H1 (cell line): ENCODE data around the gene MBOAT1. TPM values are rescaled to one million over a fixed set of nuclear protein-coding genes. Genes with fewer than 3 reads are reported as not detected.

ENCODE experiments used
- CTCF ChIA-PET: fragments of 300-600 bp; sonication (Branson Sonifier 250); formaldehyde crosslinking; loops from one replicate; lab custom pipeline; 2021; ENCODE audit not compliant: partially characterized antibody; lab: Charles Lee
- POLR2A ChIA-PET: fragments of 300-600 bp; sonication (Branson Sonifier 250); formaldehyde crosslinking; loops from one replicate; lab custom pipeline; 2021; ENCODE audit warnings: inconsistent platforms; ENCODE audit not compliant: partially characterized antibody; lab: Charles Lee
- DNase-seq, 2 experiments: peaks; one replicate each; pipeline versions ENCODE4 v3.0.0 to v3.0.0-alpha.2; 2010 to 2022; ENCODE audit warnings: low spot score in 2 of 2, low read depth in 1 of 2, mixed read lengths in 1 of 2
- FAIRE-seq: peaks from 2 replicates; lab custom pipeline; 2011; peaks lifted over from hg19 to GRCh38; lab: Jason Lieb, UNC
- H2AFZ ChIP-seq: 2 replicates; pipeline ENCODE4 v1.8.1; 2012; ENCODE audit warnings: low read length, inconsistent platforms
- H2AK5ac ChIP-seq: 2 replicates; pipeline ENCODE4 v1.6.1; 2013; ENCODE audit warnings: low read depth, low read length
- H2BK120ac ChIP-seq: replicated peaks from 2 replicates; pipeline ENCODE3; 2013; ENCODE audit warnings: low read depth, low read length, inconsistent platforms
- H2BK12ac ChIP-seq: 2 replicates; pipeline ENCODE4 v1.6.1; 2013; ENCODE audit warnings: low read depth, low read length
- H2BK15ac ChIP-seq: 2 replicates; pipeline ENCODE4 v1.6.1; 2013; ENCODE audit warnings: low read length
- H2BK20ac ChIP-seq: 2 replicates; pipeline ENCODE4 v1.6.1; 2013; ENCODE audit warnings: low read length
- H2BK5ac ChIP-seq: 2 replicates; pipeline ENCODE4 v1.6.1; 2013; ENCODE audit warnings: low read depth, low read length
- H3K14ac ChIP-seq: 2 replicates; pipeline ENCODE4 v1.6.1; 2013; ENCODE audit warnings: inconsistent platforms; ENCODE audit not compliant: insufficient read length
- H3K18ac ChIP-seq: 2 replicates; pipeline ENCODE4 v1.6.1; 2013; ENCODE audit warnings: low read length; ENCODE audit errors: extremely low read depth
- H3K23ac ChIP-seq: 2 replicates; pipeline ENCODE4 v1.6.1; 2013; ENCODE audit warnings: inconsistent platforms; ENCODE audit not compliant: insufficient read length
- H3K23me2 ChIP-seq: 2 replicates; pipeline ENCODE4 v1.6.1; 2013; ENCODE audit warnings: low read depth, low read length
- H3K27ac ChIP-seq: 2 replicates; pipeline ENCODE4 v1.6.1; 2011; ENCODE audit warnings: low read depth, low read length, inconsistent platforms
- H3K27me3 ChIP-seq, 4 experiments: replicated peaks in 1 of 4; 1 replicate in 1 of 4; 2 replicates in 3 of 4; pipeline versions ENCODE4 v1.6.1 to v1.8.1; 2011 to 2013; ENCODE audit warnings: low read length in 3 of 4, mild to moderate bottlenecking in 3 of 4, inconsistent platforms in 2 of 4, mixed read lengths in 2 of 4, moderate library complexity in 1 of 4; ENCODE audit not compliant: control insufficient read depth in 3 of 4, insufficient read depth in 3 of 4; ENCODE audit errors: extremely low read depth in 1 of 4
- H3K36me3 ChIP-seq, 4 experiments: 2 replicates each; pipeline versions ENCODE4 v1.6.1 to v1.8.1; 2011 to 2013; ENCODE audit warnings: mild to moderate bottlenecking in 4 of 4, low read length in 3 of 4, moderate library complexity in 2 of 4, control low read depth in 1 of 4, inconsistent platforms in 1 of 4; ENCODE audit not compliant: insufficient read depth in 4 of 4, control insufficient read depth in 2 of 4
- H3K4ac ChIP-seq: replicated peaks from 2 replicates; pipeline ENCODE3; 2013; ENCODE audit warnings: low read length, low read depth, mixed read lengths, inconsistent platforms; ENCODE audit not compliant: insufficient read length
- H3K4me1 ChIP-seq, 4 experiments: replicated peaks in 1 of 4; 1 replicate in 1 of 4; 2 replicates in 3 of 4; pipeline versions ENCODE4 v1.6.1 to v1.8.1; 2011 to 2013; ENCODE audit warnings: low read length in 3 of 4, inconsistent platforms in 2 of 4, mixed read lengths in 1 of 4; ENCODE audit not compliant: insufficient read depth in 4 of 4, control insufficient read depth in 3 of 4
- H3K4me2 ChIP-seq, 2 experiments: 2 replicates each; pipeline versions ENCODE4 v1.6.1 to v1.8.1; 2011 to 2013; ENCODE audit warnings: low read depth in 2 of 2, low read length in 2 of 2, control low read depth in 1 of 2, inconsistent platforms in 1 of 2, mild to moderate bottlenecking in 1 of 2; ENCODE audit not compliant: insufficient read depth in 1 of 2
- H3K4me3 ChIP-seq, 4 experiments: fragments of 200-600, 300-600 bp in 1 of 4; sonication (generic), shearing (Covaris generic), sonication (Bioruptor Twin) in 1 of 4; 2 replicates each; pipeline versions ENCODE4 v1.5.1 to v1.8.1; 2011 to 2016; ENCODE audit warnings: low read length in 4 of 4, low read depth in 3 of 4, control low read depth in 2 of 4, inconsistent platforms in 2 of 4, mild to moderate bottlenecking in 2 of 4, mixed read lengths in 1 of 4, moderate library complexity in 1 of 4; ENCODE audit not compliant: insufficient read depth in 2 of 4; ENCODE audit errors: extremely low read depth in 1 of 4
- H3K56ac ChIP-seq: replicated peaks from 2 replicates; pipeline ENCODE3; 2013; ENCODE audit warnings: low read depth, mild to moderate bottlenecking, mixed read lengths, low read length, inconsistent platforms; ENCODE audit not compliant: insufficient read length
- H3K79me1 ChIP-seq: 2 replicates; pipeline ENCODE4 v1.6.1; 2013; ENCODE audit warnings: low read depth, low read length, control low read depth
- H3K79me2 ChIP-seq, 2 experiments: 2 replicates each; pipeline versions ENCODE4 v1.6.1 to v1.8.1; 2012 to 2013; ENCODE audit warnings: low read length in 2 of 2, mild to moderate bottlenecking in 2 of 2, inconsistent platforms in 1 of 2; ENCODE audit not compliant: insufficient read depth in 2 of 2, control insufficient read depth in 1 of 2
- H3K9ac ChIP-seq, 4 experiments: replicated peaks in 1 of 4; 1 replicate in 1 of 4; 2 replicates in 3 of 4; pipeline versions ENCODE4 v1.6.1 to v1.8.1; 2011 to 2013; ENCODE audit warnings: low read depth in 3 of 4, low read length in 3 of 4, control low read depth in 2 of 4, mild to moderate bottlenecking in 2 of 4, moderate library complexity in 2 of 4, inconsistent platforms in 1 of 4; ENCODE audit errors: extremely low read depth in 1 of 4
- H3K9me3 ChIP-seq, 2 experiments: 2 replicates each; pipeline versions ENCODE4 v1.6.1 to v1.8.1; 2012 to 2013; ENCODE audit warnings: mild to moderate bottlenecking in 2 of 2, moderate library complexity in 2 of 2, control low read depth in 1 of 2, inconsistent platforms in 1 of 2, low read depth in 1 of 2, low read length in 1 of 2, mixed read lengths in 1 of 2; ENCODE audit not compliant: insufficient read depth in 2 of 2
- H4K20me1 ChIP-seq, 2 experiments: replicated peaks in 1 of 2; 2 replicates each; pipeline versions ENCODE3 to v1.8.1; 2011 to 2013; ENCODE audit warnings: inconsistent platforms in 2 of 2, low read length in 2 of 2, mild to moderate bottlenecking in 1 of 2; ENCODE audit not compliant: insufficient read depth in 2 of 2, control insufficient read depth in 1 of 2
- H4K5ac ChIP-seq: 2 replicates; pipeline ENCODE4 v1.6.1; 2013; ENCODE audit warnings: low read length, low read depth, mixed read lengths, inconsistent platforms; ENCODE audit not compliant: insufficient read length
- H4K8ac ChIP-seq: 2 replicates; pipeline ENCODE4 v1.8.0; 2013; ENCODE audit warnings: mild to moderate bottlenecking, moderate library complexity, low read length, inconsistent platforms; ENCODE audit not compliant: insufficient read depth; ENCODE audit errors: extremely low read depth
- H4K91ac ChIP-seq: replicated peaks from 2 replicates; pipeline ENCODE3; 2013; ENCODE audit warnings: low read length, mixed read lengths, inconsistent platforms; ENCODE audit not compliant: insufficient read length
- BCL11A ChIP-seq, 2 experiments: IDR thresholded peaks; one replicate each; pipeline ENCODE4 v1.6.1; 2011; ENCODE audit warnings: low read depth in 2 of 2, low read length in 2 of 2, mild to moderate bottlenecking in 2 of 2
- CHD1 ChIP-seq: IDR thresholded peaks from 2 replicates; pipeline ENCODE4 v1.6.1; 2012; ENCODE audit warnings: low read depth, low read length, improper control_type of control experiment
- KDM4A ChIP-seq: IDR thresholded peaks from one replicate; pipeline ENCODE4 v1.7.1; 2012; ENCODE audit warnings: low read depth, mild to moderate bottlenecking, moderate library complexity, low read length, inconsistent platforms; ENCODE audit not compliant: severe bottlenecking
- PHF8 ChIP-seq: fragments of 200-600 bp; sonication (generic); conservative IDR thresholded peaks from 2 replicates; pipeline ENCODE4 v1.7.1; 2012; ENCODE audit warnings: low read depth, mild to moderate bottlenecking, inconsistent platforms, low read length, moderate library complexity
- POU5F1 ChIP-seq: IDR thresholded peaks from 2 replicates; pipeline ENCODE4 v1.6.1; 2011; ENCODE audit warnings: low read depth, mild to moderate bottlenecking, low read length, moderate library complexity
- RXRA ChIP-seq: IDR thresholded peaks from 2 replicates; pipeline ENCODE4 v1.6.1; 2011; ENCODE audit warnings: low read depth, mild to moderate bottlenecking, low read length, moderate library complexity; ENCODE audit not compliant: insufficient read depth
- SP2 ChIP-seq: IDR thresholded peaks from 2 replicates; pipeline ENCODE4 v1.6.1; 2012; ENCODE audit warnings: mild to moderate bottlenecking, low read length, inconsistent platforms
- ZNF274 ChIP-seq: IDR thresholded peaks from 2 replicates; pipeline ENCODE4 v1.7.0; 2012; ENCODE audit warnings: low read length, borderline replicate concordance; ENCODE audit errors: extremely low read depth
- WGBS, 2 experiments: shearing (Covaris generic) in 1 of 2; methylation state at CpG; one replicate each; pipeline versions ENCODE4 v1.1.6 to v1.1.7; 2013 to 2015; ENCODE audit warnings: low lambda C conversion rate in 2 of 2, mixed read lengths in 2 of 2, inconsistent platforms in 1 of 2, low coverage in 1 of 2, missing lambda C conversion rate in 1 of 2; ENCODE audit not compliant: insufficient replicate concordance in 2 of 2, insufficient coverage in 1 of 2, insufficient read length in 1 of 2; ENCODE audit errors: extremely low coverage in 1 of 2, missing lambda C conversion rate in 1 of 2; 5-methylcytosine and 5-hydroxymethylcytosine counted together
- polyA plus RNA-seq, 7 experiments: library from polyadenylated mRNA; depleted of rRNA in 3 of 7; stranded (reverse) in 5 of 7; unstranded in 2 of 7; fragments of >200 nt in 5 of 7; fragments of 200-250 nt in 2 of 7; gene quantifications; 1 replicate in 5 of 7; 2 replicates in 1 of 7; 4 replicates in 1 of 7; pipeline versions ENCODE4 v1.2.1 to v1.2.3, GENCODE V29; 2011 to 2013; ENCODE audit warnings: missing spikeins in 2 of 7, mixed read lengths in 2 of 7
- total RNA-seq: library from RNA; stranded (reverse); fragmentation: NEBNext Ultra II Directional; extraction: Animal tissue kit (Norgen Biotek cat#: 25700); gene quantifications from 2 replicates; pipeline ENCODE4 v1.2.1, GENCODE V29; 2021
- TF ChIP-seq, protein P1 (sequence below): IDR thresholded peaks from 2 replicates; pipeline ENCODE4 v1.6.1; 2012; ENCODE audit warnings: inconsistent platforms
- TF ChIP-seq, protein P2 (sequence below), 3 experiments: IDR thresholded peaks; 1 replicate in 2 of 3; 2 replicates in 1 of 3; pipeline versions ENCODE4 v1.5.1 to v1.6.1; 2011; ENCODE audit warnings: low read length in 3 of 3, mild to moderate bottlenecking in 3 of 3, inconsistent platforms in 2 of 3, low read depth in 1 of 3, moderate library complexity in 1 of 3; ENCODE audit not compliant: insufficient read depth in 1 of 3; ENCODE audit errors: control extremely low read depth in 1 of 3

MBOAT1 gene
- total and polyA plus RNA-seq, 2 of the 8 experiments (the other 6 are each of a cell fraction or from before 2014, with no cell fraction given) = 4.9 to 19.5 TPM

DNA sequence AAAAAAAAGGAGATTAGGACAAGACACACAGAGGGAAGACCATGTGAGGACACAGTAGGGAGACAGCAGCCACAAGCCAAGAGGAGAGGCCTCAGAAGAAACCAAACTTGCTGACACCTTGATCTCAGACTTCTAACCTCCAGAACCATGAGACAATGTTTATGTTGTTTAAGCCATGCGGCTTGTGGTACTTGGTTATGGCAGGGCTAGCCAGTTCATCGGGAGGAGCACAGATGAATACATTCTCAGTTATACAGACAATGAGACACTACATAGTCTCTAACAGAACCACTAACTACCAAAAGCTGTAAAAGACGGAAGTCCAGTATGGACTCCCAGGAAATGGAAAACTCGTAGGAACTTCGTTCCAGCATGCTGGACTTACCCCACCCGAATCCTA lies 116.8 kb downstream of the MBOAT1 start:
- Histone ChIP-seq H3K23ac (no peak overlapping the region), H3K4me1 (peaks cover 0 to 3% (median 0%) of the 10 kb centered on the region in 4 experiments; a peak in 3 of 7 replicates), H4K5ac (no peak overlapping the region), H3K36me3 (no peaks in the 10 kb centered on the region), H3K14ac (no peak overlapping the region), H3K27ac (no peak overlapping the region), H3K23me2 (no peaks in the 10 kb centered on the region), H2AK5ac (no peak overlapping the region), H2BK20ac (no peak overlapping the region), H3K27me3 (no peaks in the 10 kb centered on the region), H3K4me2 (no peak overlapping the region), H2BK12ac (no peak overlapping the region), H2BK120ac (no peak overlapping the region), H3K79me1 (no peaks in the 10 kb centered on the region), H3K79me2 (no peaks in the 10 kb centered on the region), H2AFZ (no peak overlapping the region), H4K91ac (no peak overlapping the region), H3K4me3 (no peak overlapping the region), H4K8ac (no peak overlapping the region), H3K4ac (no peak overlapping the region), H4K20me1 (no peaks in the 10 kb centered on the region), H3K56ac (no peak overlapping the region), H3K18ac (no peak overlapping the region), H2BK15ac (no peak overlapping the region), H2BK5ac (no peak overlapping the region), H3K9me3 (no peaks in the 10 kb centered on the region), H3K9ac (no peak overlapping the region)
- WGBS, 2 experiments = 91% methylated on average over 6 of the region's 6 CpGs; no CpG with 5 or more reads in 1 of the 2 experiments
- no peak for FAIRE-seq
- ChIA-PET POLR2A (interaction anchor here (0.6 kb wide), 1 partner anchor 328 kb away, joined by 4 read pairs; no protein-coding TSS in a partner anchor), CTCF (interaction anchor here (2.9 kb wide), 1 partner anchor 31 kb away, joined by 13 read pairs; no protein-coding TSS in a partner anchor)
- DNase-seq = no peak
- TF ChIP-seq RXRA (no peak), BCL11A (IDR thresholded peaks at IDR 0.05; ENCODE audit: low read depth in 2 of 2, low read length in 2 of 2) (no peak), SP2 (no peak), POU5F1 (no peak), PHF8 (no peak), CHD1 (no peak), ZNF274 (no peak), KDM4A (no peak)
- TF ChIP-seq, protein P1, sequence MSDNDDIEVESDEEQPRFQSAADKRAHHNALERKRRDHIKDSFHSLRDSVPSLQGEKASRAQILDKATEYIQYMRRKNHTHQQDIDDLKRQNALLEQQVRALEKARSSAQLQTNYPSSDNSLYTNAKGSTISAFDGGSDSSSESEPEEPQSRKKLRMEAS = no peak
- TF ChIP-seq, protein P2, sequence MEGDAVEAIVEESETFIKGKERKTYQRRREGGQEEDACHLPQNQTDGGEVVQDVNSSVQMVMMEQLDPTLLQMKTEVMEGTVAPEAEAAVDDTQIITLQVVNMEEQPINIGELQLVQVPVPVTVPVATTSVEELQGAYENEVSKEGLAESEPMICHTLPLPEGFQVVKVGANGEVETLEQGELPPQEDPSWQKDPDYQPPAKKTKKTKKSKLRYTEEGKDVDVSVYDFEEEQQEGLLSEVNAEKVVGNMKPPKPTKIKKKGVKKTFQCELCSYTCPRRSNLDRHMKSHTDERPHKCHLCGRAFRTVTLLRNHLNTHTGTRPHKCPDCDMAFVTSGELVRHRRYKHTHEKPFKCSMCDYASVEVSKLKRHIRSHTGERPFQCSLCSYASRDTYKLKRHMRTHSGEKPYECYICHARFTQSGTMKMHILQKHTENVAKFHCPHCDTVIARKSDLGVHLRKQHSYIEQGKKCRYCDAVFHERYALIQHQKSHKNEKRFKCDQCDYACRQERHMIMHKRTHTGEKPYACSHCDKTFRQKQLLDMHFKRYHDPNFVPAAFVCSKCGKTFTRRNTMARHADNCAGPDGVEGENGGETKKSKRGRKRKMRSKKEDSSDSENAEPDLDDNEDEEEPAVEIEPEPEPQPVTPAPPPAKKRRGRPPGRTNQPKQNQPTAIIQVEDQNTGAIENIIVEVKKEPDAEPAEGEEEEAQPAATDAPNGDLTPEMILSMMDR (IDR thresholded peaks at IDR 0.05; ENCODE audit: control extremely low read depth in 1 of 3, insufficient read depth in 1 of 3, low read depth in 1 of 3, low read length in 3 of 3) = no peak
